MCF 10A (cell line): Measurements from ENCODE around the gene LY6G6C. TPM values are rescaled to one million over a fixed set of nuclear protein-coding genes. Genes with fewer than 3 reads are reported as not detected.

ENCODE experiments used
- BruUV-seq: library from RNA; stranded (reverse); fragments of 400-500 nt; replicated peaks from 2 replicates; lab custom pipeline; 2021; lab: Mats Ljungman, UMichigan
- CTCF ChIA-PET: fragments of 300-600 bp; sonication (Branson Sonifier 250); formaldehyde crosslinking; extraction: SDS; loops from one replicate; lab custom pipeline; 2021; ENCODE audit warnings: antibody characterized with exemption, inconsistent platforms; lab: Yijun Ruan, JAX
- POLR2A ChIA-PET: fragments of 300-600, 350-650 bp; sonication (Branson Sonifier 250); formaldehyde crosslinking; extraction: SDS; loops from one replicate; lab custom pipeline; 2020; ENCODE audit warnings: antibody characterized with exemption, inconsistent platforms; lab: Yijun Ruan, JAX
- DNase-seq: peaks from one replicate; pipeline ENCODE4 v3.0.0-alpha.2; 2018; ENCODE audit not compliant: unreplicated experiment
- H3K27ac Mint-ChIP-seq: one replicate; pipeline ENCODE4 v1.8.0; 2022; ENCODE audit warnings: mild to moderate bottlenecking, low read depth, mixed read lengths; ENCODE audit not compliant: unreplicated experiment
- H3K27me3 Mint-ChIP-seq: one replicate; pipeline ENCODE4 v1.8.0; 2022; ENCODE audit warnings: mixed read lengths; ENCODE audit not compliant: insufficient read depth, unreplicated experiment
- H3K36me3 Mint-ChIP-seq: one replicate; pipeline ENCODE4 v1.8.0; 2022; ENCODE audit warnings: mild to moderate bottlenecking, moderate library complexity, mixed read lengths; ENCODE audit not compliant: insufficient read depth, unreplicated experiment
- H3K4me1 Mint-ChIP-seq: one replicate; pipeline ENCODE4 v1.8.0; 2022; ENCODE audit warnings: mixed read lengths; ENCODE audit not compliant: insufficient read depth, unreplicated experiment
- H3K4me3 Mint-ChIP-seq: one replicate; pipeline ENCODE4 v1.8.0; 2022; ENCODE audit warnings: mild to moderate bottlenecking, moderate library complexity, mixed read lengths; ENCODE audit not compliant: unreplicated experiment
- H3K9me3 Mint-ChIP-seq: one replicate; pipeline ENCODE4 v1.8.0; 2022; ENCODE audit warnings: mixed read lengths; ENCODE audit not compliant: unreplicated experiment
- intact Hi-C: fragments of 100-400 bp; cut with micrococcal nuclease; formaldehyde crosslinking; loops from 2 replicates; pipeline ENCODE4 v1.14.1; 2022
- total RNA-seq: library from RNA; stranded (reverse); gene quantifications from 2 replicates; pipeline ENCODE4 v1.2.3, GENCODE V29; 2022
- TF ChIP-seq, protein P1 (sequence below): fragments of 200-600 bp; IDR thresholded peaks from one replicate; pipeline ENCODE4 v1.8.0; 2022; ENCODE audit warnings: antibody characterized with exemption, mild to moderate bottlenecking; ENCODE audit not compliant: unreplicated experiment

LY6G6C gene
- total RNA-seq, 1 experiment from 2014 or later: not detected

- Mint-ChIP-seq H3K36me3 (peaks cover 26% of the 10 kb centered on the region), H3K4me1 (peaks cover 40% of the 10 kb centered on the region), H3K27ac (peak overlapping the region; percentile 81), H3K4me3 (peak overlapping the region; percentile 95), H3K27me3 (no peaks in the 10 kb centered on the region), H3K9me3 (no peaks in the 10 kb centered on the region)
- TF ChIP-seq, protein P1, sequence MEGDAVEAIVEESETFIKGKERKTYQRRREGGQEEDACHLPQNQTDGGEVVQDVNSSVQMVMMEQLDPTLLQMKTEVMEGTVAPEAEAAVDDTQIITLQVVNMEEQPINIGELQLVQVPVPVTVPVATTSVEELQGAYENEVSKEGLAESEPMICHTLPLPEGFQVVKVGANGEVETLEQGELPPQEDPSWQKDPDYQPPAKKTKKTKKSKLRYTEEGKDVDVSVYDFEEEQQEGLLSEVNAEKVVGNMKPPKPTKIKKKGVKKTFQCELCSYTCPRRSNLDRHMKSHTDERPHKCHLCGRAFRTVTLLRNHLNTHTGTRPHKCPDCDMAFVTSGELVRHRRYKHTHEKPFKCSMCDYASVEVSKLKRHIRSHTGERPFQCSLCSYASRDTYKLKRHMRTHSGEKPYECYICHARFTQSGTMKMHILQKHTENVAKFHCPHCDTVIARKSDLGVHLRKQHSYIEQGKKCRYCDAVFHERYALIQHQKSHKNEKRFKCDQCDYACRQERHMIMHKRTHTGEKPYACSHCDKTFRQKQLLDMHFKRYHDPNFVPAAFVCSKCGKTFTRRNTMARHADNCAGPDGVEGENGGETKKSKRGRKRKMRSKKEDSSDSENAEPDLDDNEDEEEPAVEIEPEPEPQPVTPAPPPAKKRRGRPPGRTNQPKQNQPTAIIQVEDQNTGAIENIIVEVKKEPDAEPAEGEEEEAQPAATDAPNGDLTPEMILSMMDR: no peak
- CTCF ChIA-PET: interaction anchor here (0.6 to 1.7 kb wide), 8 partner anchors 20 to 102 kb away, joined by 3 to 5 read pairs (median 4); partner anchors contain the start of genes HSPA1A, HSPA1B and HSPA1L
- BruUV-seq: no TSS peak
- POLR2A ChIA-PET: interaction anchor here (0.9 to 11.8 kb wide), 23 partner anchors 10 to 195 kb away, joined by 3 to 95 read pairs (median 7); partner anchors contain the start of genes ABHD16A, BAG6, CSNK2B and DDX39B
- intact Hi-C loops: no loop called here
- no peak for DNase-seq
These were observed 15.3 kb upstream of the LY6G6C start for GRCh38 chr6:31736768-31737314.

GRCh38 chr6:31736021-31736767 lies 14.6 kb upstream of the LY6G6C start, which contains the start of gene CLIC1:
Gene CLIC1 (minus strand): TSS chr6:31736530. CDS start chr6:31736300, 230 bp downstream.
- TF ChIP-seq, protein P1: no peak
- ChIA-PET CTCF (interaction anchor here (0.6 to 1.7 kb wide), 8 partner anchors 21 to 115 kb away, joined by 3 to 6 read pairs (median 4); partner anchors contain the start of gene HSPA1B), POLR2A (interaction anchor here (0.6 to 11.8 kb wide), 29 partner anchors 9 to 235 kb away, joined by 3 to 95 read pairs (median 6); partner anchors contain the start of genes ABHD16A, BAG6, C6orf47 and CSNK2B)
- Mint-ChIP-seq H3K27me3 (no peaks in the 10 kb centered on the region), H3K27ac (peak within 1 kb of the TSS; percentile 81), H3K36me3 (peaks cover 32% of the 10 kb centered on the region), H3K4me3 (peak within 1 kb of the TSS; percentile 95), H3K4me1 (peaks cover 40% of the 10 kb centered on the region), H3K9me3 (no peaks in the 10 kb centered on the region)
- DNase-seq: peak; percentile 87
- intact Hi-C loops: no loop called here
- TSS peak; percentile 75 for BruUV-seq

DNA sequence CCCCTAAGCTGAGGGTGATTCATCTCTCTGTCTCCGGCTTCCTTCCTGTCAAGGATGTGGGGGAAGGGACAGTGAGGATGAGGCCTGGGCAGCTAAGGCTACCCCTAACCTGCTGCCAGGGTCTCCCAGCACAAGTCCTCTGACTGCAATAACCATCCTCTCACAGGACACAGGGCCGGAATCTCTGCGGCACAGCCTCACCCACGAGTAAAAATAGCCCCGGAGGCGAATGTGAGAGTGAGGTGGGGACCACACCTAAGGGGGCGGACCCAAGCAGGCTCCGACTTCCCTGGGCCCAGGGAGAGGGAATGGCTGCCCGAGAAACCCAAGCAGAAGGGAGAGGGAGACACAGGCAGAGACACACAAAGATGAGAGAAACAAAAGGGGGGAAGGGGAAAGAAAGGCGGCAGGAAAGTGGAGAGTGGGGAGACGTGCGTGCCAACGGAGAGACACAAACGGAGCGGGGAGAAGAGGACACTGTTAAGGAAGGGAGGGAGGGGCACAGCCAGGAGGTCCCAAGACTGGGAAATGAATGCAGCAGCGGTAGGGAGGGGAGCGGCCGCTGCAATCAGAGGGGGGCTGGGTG lies 13.4 kb upstream of the LY6G6C start:
- peaks cover 43% of the 10 kb centered on the region for H3K36me3 Mint-ChIP-seq
- no peaks in the 10 kb centered on the region for H3K27me3 Mint-ChIP-seq
- POLR2A ChIA-PET: interaction anchor here (0.5 to 11.8 kb wide), 19 partner anchors 18 to 1690 kb away, joined by 3 to 95 read pairs (median 10); partner anchors contain the start of genes ABHD16A, BAG6, C6orf47 and CSNK2B
- peak overlapping the region; percentile 95 for H3K4me3 Mint-ChIP-seq
- intact Hi-C loops: no loop called here
- BruUV-seq: no TSS peak
- TF ChIP-seq, protein P1: no peak
- peaks cover 30% of the 10 kb centered on the region for H3K4me1 Mint-ChIP-seq
- peak; percentile 79 for DNase-seq
- peak overlapping the region; percentile 81 for H3K27ac Mint-ChIP-seq
- CTCF ChIA-PET: interaction anchor here (0.6 to 1.3 kb wide), 2 partner anchors 51 to 95 kb away, joined by 3 read pairs; no protein-coding TSS in a partner anchor
- H3K9me3 Mint-ChIP-seq: no peaks in the 10 kb centered on the region
